HEK293 (cell line): ENCODE data around the gene ZBTB38.

Source experiments
- ATF2 ChIP-seq: fragments of 450-650 bp; formaldehyde crosslinking; IDR thresholded peaks from 2 replicates; pipeline ENCODE4 v1.5.1; 2016; ENCODE audit warnings: missing biosample characterization, missing genetic modification characterization, low read depth
- GLIS1 ChIP-seq: fragments of 450-650 bp; formaldehyde crosslinking; IDR thresholded peaks from 2 replicates; pipeline ENCODE4 v1.5.1; 2016; ENCODE audit warnings: missing biosample characterization, missing genetic modification characterization
- HIC1 ChIP-seq: fragments of 450-650 bp; formaldehyde crosslinking; IDR thresholded peaks from 2 replicates; pipeline ENCODE4 v1.5.1; 2016; ENCODE audit warnings: missing biosample characterization, missing genetic modification characterization
- PBX3 ChIP-seq: sonication (generic); formaldehyde crosslinking; IDR thresholded peaks from 2 replicates; pipeline ENCODE4 v1.8.1; 2022; ENCODE audit warnings: mild to moderate bottlenecking, moderate library complexity, missing genetic modification reagents
- PRDM1 ChIP-seq: fragments of 450-650 bp; formaldehyde crosslinking; IDR thresholded peaks from 2 replicates; pipeline ENCODE4; 2016; ENCODE audit warnings: missing biosample characterization, missing genetic modification characterization
- SCRT1 ChIP-seq: fragments of 450-650 bp; formaldehyde crosslinking; IDR thresholded peaks from 2 replicates; pipeline ENCODE4 v1.5.1; 2016; ENCODE audit warnings: missing biosample characterization, missing genetic modification characterization, borderline replicate concordance
- SCRT2 ChIP-seq: fragments of 450-650 bp; formaldehyde crosslinking; IDR thresholded peaks from 2 replicates; pipeline ENCODE4 v1.5.1; 2016; ENCODE audit warnings: missing biosample characterization, missing genetic modification characterization
- SP2 ChIP-seq: fragments of 450-650 bp; formaldehyde crosslinking; IDR thresholded peaks from 2 replicates; pipeline ENCODE4 v1.5.1; 2016; ENCODE audit warnings: missing biosample characterization, missing genetic modification characterization
- SP3 ChIP-seq: fragments of 450-650 bp; formaldehyde crosslinking; IDR thresholded peaks from 2 replicates; pipeline ENCODE4 v1.5.1; 2016; ENCODE audit warnings: missing biosample characterization, missing genetic modification characterization
- TCF7L2 ChIP-seq: IDR thresholded peaks from 2 replicates; pipeline ENCODE4 v1.6.1; 2011; ENCODE audit warnings: low read depth, mild to moderate bottlenecking, inconsistent platforms, low read length, moderate library complexity, borderline replicate concordance
- ZBTB17 ChIP-seq: fragments of 450-650 bp; formaldehyde crosslinking; IDR thresholded peaks from 2 replicates; pipeline ENCODE4 v1.5.1; 2016; ENCODE audit warnings: missing biosample characterization, missing genetic modification characterization
- ZBTB48 ChIP-seq: fragments of 450-650 bp; formaldehyde crosslinking; IDR thresholded peaks from 2 replicates; pipeline ENCODE4 v1.5.1; 2016; ENCODE audit warnings: missing biosample characterization, missing genetic modification characterization
- ZFP69B ChIP-seq: fragments of 450-650 bp; formaldehyde crosslinking; IDR thresholded peaks from 2 replicates; pipeline ENCODE4 v1.5.1; 2016; ENCODE audit warnings: missing biosample characterization, missing genetic modification characterization
- ZNF335 ChIP-seq: fragments of 450-650 bp; formaldehyde crosslinking; conservative IDR thresholded peaks from 2 replicates; pipeline ENCODE4 v1.5.1; 2016; ENCODE audit warnings: missing biosample characterization, missing genetic modification characterization
- ZNF341 ChIP-seq: fragments of 450-650 bp; formaldehyde crosslinking; IDR thresholded peaks from 2 replicates; pipeline ENCODE4; 2016; ENCODE audit warnings: low read depth, missing biosample characterization, missing genetic modification characterization
- ZNF394 ChIP-seq: fragments of 450-650 bp; formaldehyde crosslinking; IDR thresholded peaks from 2 replicates; pipeline ENCODE4 v1.5.1; 2016; ENCODE audit warnings: missing biosample characterization, missing genetic modification characterization, mild to moderate bottlenecking, moderate library complexity, borderline replicate concordance
- ZNF473 ChIP-seq: fragments of 450-650 bp; formaldehyde crosslinking; IDR thresholded peaks from 2 replicates; pipeline ENCODE4 v1.5.1; 2017; ENCODE audit warnings: missing biosample characterization, missing genetic modification characterization
- ZNF571 ChIP-seq: fragments of 450-650 bp; formaldehyde crosslinking; IDR thresholded peaks from 2 replicates; pipeline ENCODE4 v1.5.0; 2017; ENCODE audit warnings: missing biosample characterization, missing genetic modification characterization
- ZNF600 ChIP-seq: fragments of 450-650 bp; formaldehyde crosslinking; IDR thresholded peaks from 2 replicates; pipeline ENCODE4 v1.5.1; 2016; ENCODE audit warnings: missing biosample characterization, missing genetic modification characterization
- ZNF629 ChIP-seq: fragments of 450-650 bp; formaldehyde crosslinking; IDR thresholded peaks from 2 replicates; pipeline ENCODE4 v1.5.1; 2017; ENCODE audit warnings: missing biosample characterization, missing genetic modification characterization
- ZNF692 ChIP-seq: fragments of 450-650 bp; formaldehyde crosslinking; IDR thresholded peaks from 2 replicates; pipeline ENCODE4 v1.5.1; 2016; ENCODE audit warnings: missing biosample characterization, missing genetic modification characterization
- ZNF768 ChIP-seq: fragments of 450-650 bp; formaldehyde crosslinking; IDR thresholded peaks from 2 replicates; pipeline ENCODE4 v1.5.1; 2018; ENCODE audit warnings: missing biosample characterization, mild to moderate bottlenecking, missing genetic modification characterization
- ZXDB ChIP-seq: fragments of 450-650 bp; formaldehyde crosslinking; IDR thresholded peaks from 2 replicates; pipeline ENCODE4 v1.5.1; 2016; ENCODE audit warnings: missing biosample characterization, missing genetic modification characterization

The ZBTB38 gene

GRCh38 chr3:141368062-141368924 is at the start of gene ZBTB38 (continued):
- TF ChIP-seq ZNF692 (tag by site-specific recombination): 0 out of 2 replicates have a peak, but pooled peaks have one; percentile 35
- peak; percentile 29; the same call in 1 of the 2 replicates for TF ChIP-seq ZNF394 (tag by site-specific recombination)
- 0 out of 2 replicates have a peak, but pooled peaks have one; percentile 17 for TF ChIP-seq SCRT2 (tag by site-specific recombination)
- no peak for TF ChIP-seq ZNF768
- peak; percentile 86 for TF ChIP-seq ZNF629
- peak; percentile 65; the same call in 1 of the 2 replicates for TF ChIP-seq ZNF600
- no peak for TF ChIP-seq SCRT1 (tag by site-specific recombination)
- TF ChIP-seq TCF7L2: peak; percentile 81
- peak; percentile 50 for TF ChIP-seq ZNF335 (tag by site-specific recombination)
- TF ChIP-seq ZBTB48 (tag by site-specific recombination): no peak
- peak; percentile 38 for TF ChIP-seq SP2
- TF ChIP-seq PRDM1 (tag by site-specific recombination): 0 out of 2 replicates have a peak, but pooled peaks have one; percentile 12
- TF ChIP-seq ZNF473 (tag by site-specific recombination): no peak
- TF ChIP-seq PBX3 (CRISPR knock-in tag): no peak
- TF ChIP-seq ZXDB (tag by site-specific recombination): peak; percentile 37; the same call in 1 of the 2 replicates
- TF ChIP-seq ATF2 (tag by site-specific recombination): peak; percentile 87
- TF ChIP-seq ZFP69B (tag by site-specific recombination): peak; percentile 79
- TF ChIP-seq GLIS1: peak; percentile 80
- peak; percentile 74 for TF ChIP-seq HIC1 (tag by site-specific recombination)
- no peak for TF ChIP-seq SP3 (tag by site-specific recombination)
- peak; percentile 64 for TF ChIP-seq ZBTB17 (tag by site-specific recombination)
- TF ChIP-seq ZNF571: no peak
- peak; percentile 60 for TF ChIP-seq ZNF341 (tag by site-specific recombination)
